Osteocyte (in vitro differentiated cells): ENCODE measurements around the gene SWI5. TPM values are rescaled to one million over a fixed set of nuclear protein-coding genes. Genes with fewer than 3 reads are reported as not detected.

ENCODE experiments used
- DNase-seq: peaks from one replicate; pipeline ENCODE4 v3.0.0; 2021; ENCODE audit warnings: mixed read lengths; ENCODE audit not compliant: unreplicated experiment; ENCODE audit errors: extremely low spot score
- H3K27ac Mint-ChIP-seq: one replicate; pipeline ENCODE4 v1.8.0; 2021; ENCODE audit warnings: mild to moderate bottlenecking, mixed read lengths; ENCODE audit not compliant: unreplicated experiment
- H3K27me3 Mint-ChIP-seq: one replicate; pipeline ENCODE4 v1.8.0; 2021; ENCODE audit warnings: mixed read lengths; ENCODE audit not compliant: unreplicated experiment
- H3K36me3 Mint-ChIP-seq: one replicate; pipeline ENCODE4 v1.8.0; 2021; ENCODE audit warnings: mixed read lengths; ENCODE audit not compliant: unreplicated experiment
- H3K4me1 Mint-ChIP-seq: one replicate; pipeline ENCODE4 v1.8.0; 2021; ENCODE audit warnings: mixed read lengths; ENCODE audit not compliant: unreplicated experiment
- H3K4me3 Mint-ChIP-seq: one replicate; pipeline ENCODE4 v1.8.0; 2021; ENCODE audit warnings: mild to moderate bottlenecking, moderate library complexity, mixed read lengths; ENCODE audit not compliant: unreplicated experiment
- H3K9me3 Mint-ChIP-seq: one replicate; pipeline ENCODE4 v1.8.0; 2021; ENCODE audit warnings: mixed read lengths; ENCODE audit not compliant: unreplicated experiment
- total RNA-seq: library from RNA; stranded (reverse); gene quantifications from 2 replicates; pipeline ENCODE4 v1.2.1, GENCODE V29; 2021
- TF ChIP-seq, protein P1 (sequence below): fragments of 200-600 bp; sonication (generic); IDR thresholded peaks from 2 replicates; pipeline ENCODE4 v1.5.0; 2021; ENCODE audit warnings: antibody characterized with exemption, mild to moderate bottlenecking, moderate library complexity

Gene SWI5
- total RNA-seq, 1 donor from 2014 or later = 24.7 TPM

DNA sequence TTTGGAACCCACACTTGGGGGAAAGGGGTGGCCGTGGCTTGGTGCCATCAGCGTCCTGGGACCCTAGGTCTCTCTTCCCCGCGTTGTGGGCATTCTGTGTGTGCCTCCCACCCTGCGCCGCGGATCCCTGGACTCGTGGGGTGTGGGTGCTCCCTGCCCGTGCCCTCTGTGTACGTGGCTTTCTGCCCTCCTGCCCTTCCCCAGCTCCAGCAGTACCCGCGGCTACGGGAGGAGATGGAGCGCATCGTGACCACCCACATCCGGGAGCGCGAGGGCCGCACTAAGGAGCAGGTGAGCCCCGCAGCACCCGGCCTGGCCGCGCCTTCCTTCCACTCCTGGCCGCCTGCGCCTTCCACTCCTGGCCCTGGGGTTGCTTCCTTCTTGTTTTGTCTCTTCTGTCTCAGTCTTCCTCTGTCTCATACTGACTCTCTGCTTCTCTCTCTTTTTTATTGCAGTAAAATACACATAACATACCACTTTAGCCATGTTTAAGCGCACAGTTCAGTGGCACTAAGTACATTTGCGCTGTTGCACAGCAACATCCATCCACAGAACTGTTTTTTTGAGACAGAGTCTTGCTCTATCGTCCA, 42.2 kb upstream of the SWI5 start:
- DNase-seq = no peak
- no peaks in the 10 kb centered on the region for H3K4me1 Mint-ChIP-seq
- TF ChIP-seq, protein P1, sequence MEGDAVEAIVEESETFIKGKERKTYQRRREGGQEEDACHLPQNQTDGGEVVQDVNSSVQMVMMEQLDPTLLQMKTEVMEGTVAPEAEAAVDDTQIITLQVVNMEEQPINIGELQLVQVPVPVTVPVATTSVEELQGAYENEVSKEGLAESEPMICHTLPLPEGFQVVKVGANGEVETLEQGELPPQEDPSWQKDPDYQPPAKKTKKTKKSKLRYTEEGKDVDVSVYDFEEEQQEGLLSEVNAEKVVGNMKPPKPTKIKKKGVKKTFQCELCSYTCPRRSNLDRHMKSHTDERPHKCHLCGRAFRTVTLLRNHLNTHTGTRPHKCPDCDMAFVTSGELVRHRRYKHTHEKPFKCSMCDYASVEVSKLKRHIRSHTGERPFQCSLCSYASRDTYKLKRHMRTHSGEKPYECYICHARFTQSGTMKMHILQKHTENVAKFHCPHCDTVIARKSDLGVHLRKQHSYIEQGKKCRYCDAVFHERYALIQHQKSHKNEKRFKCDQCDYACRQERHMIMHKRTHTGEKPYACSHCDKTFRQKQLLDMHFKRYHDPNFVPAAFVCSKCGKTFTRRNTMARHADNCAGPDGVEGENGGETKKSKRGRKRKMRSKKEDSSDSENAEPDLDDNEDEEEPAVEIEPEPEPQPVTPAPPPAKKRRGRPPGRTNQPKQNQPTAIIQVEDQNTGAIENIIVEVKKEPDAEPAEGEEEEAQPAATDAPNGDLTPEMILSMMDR = no peak
- H3K4me3 Mint-ChIP-seq = no peak overlapping the region
- no peaks in the 10 kb centered on the region for H3K9me3 Mint-ChIP-seq
- H3K27me3 Mint-ChIP-seq = no peaks in the 10 kb centered on the region
- no peak overlapping the region for H3K27ac Mint-ChIP-seq
- H3K36me3 Mint-ChIP-seq = peaks cover 4% of the 10 kb centered on the region

DNA sequence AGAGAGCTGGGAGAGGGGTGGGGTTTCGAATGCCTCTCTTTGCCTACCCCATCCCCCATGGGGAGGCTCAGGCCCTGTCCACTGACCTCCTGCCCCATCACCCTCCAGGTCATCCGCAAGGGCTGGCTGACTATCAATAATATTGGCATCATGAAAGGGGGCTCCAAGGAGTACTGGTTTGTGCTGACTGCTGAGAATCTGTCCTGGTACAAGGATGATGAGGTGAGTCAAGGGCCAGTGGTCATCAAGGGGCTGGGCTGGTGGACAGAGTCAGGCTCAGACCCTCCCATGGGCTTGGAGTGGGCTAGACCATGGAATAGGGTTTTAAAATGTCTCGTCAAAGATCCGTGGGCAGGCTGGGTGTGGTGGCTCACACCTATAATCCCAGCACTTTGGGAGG, 34.0 kb upstream of the SWI5 start:
- H3K4me3 Mint-ChIP-seq = no peak overlapping the region
- TF ChIP-seq, protein P1 = no peak
- no peaks in the 10 kb centered on the region for H3K27me3 Mint-ChIP-seq
- H3K36me3 Mint-ChIP-seq = no peaks in the 10 kb centered on the region
- no peaks in the 10 kb centered on the region for H3K9me3 Mint-ChIP-seq
- H3K4me1 Mint-ChIP-seq = peaks cover 35% of the 10 kb centered on the region
- peak overlapping the region; percentile 33 for H3K27ac Mint-ChIP-seq
- no peak for DNase-seq

DNA sequence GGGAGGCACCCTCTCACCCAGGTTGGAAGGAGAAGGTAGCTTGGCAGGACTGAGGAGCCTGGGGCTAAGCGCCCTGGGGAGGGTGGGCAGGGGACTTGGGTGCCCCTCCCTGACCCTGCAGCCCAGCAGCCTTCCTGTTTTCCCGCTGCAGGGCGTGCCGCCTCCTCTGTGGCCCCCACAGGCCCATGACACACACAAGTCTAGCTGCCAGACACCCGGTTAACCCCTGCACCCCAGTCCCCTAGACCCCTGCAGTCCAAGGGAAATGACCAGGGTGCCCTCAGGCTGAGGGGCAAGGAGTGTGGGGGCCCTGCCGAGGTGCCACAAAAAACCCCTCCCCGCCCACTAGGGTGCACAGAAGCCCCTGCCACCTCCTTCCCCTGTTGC, 33.3 kb upstream of the SWI5 start:
- Mint-ChIP-seq H3K36me3 (no peaks in the 10 kb centered on the region), H3K4me1 (peaks cover 37% of the 10 kb centered on the region), H3K4me3 (no peak overlapping the region), H3K9me3 (no peaks in the 10 kb centered on the region), H3K27ac (peak overlapping the region; percentile 1), H3K27me3 (no peaks in the 10 kb centered on the region)
- TF ChIP-seq, protein P1 = no peak
- no peak for DNase-seq

DNA sequence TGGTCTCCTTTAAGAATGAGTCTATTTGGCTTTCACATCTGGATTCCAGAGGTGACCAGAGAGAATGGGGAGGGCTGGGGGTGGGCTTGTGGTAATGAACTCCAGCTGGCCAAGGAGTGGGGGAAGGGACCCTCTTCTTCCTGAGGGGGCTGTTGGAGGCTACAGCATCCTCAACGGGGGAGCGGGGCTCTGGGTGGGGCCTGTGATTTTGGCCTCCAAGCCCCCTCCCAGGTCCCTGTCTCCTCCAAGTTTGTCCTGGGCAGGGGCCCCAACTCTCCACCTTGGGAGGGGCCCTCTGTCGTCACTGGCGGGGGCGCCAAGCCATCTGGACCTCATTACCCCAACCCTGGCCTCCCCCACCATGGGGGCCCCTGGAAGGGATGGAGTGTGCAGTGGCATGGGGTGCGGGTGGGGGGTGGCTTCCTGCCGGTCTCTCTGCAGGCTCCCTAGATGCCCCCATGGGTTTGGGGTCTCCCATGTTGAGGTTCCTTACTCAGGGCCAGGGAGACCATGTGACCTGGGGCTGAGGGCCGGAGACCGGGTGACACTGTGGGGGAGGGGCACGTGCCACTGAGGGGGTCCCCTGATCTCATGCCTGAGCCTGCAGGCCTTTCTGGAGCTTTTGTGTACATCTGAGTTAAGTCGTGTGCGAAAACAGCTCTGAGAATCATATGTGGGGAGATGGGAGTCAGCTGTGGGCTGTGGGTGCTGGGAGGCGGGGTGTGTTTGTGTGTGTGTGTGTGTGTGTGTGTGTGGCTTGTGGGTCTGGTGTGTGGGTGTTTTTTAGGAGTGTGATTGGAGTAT, 32.7 kb upstream of the SWI5 start:
- Mint-ChIP-seq H3K36me3 (no peaks in the 10 kb centered on the region), H3K4me1 (peaks cover 38% of the 10 kb centered on the region), H3K27ac (peak overlapping the region; percentile 81), H3K9me3 (no peaks in the 10 kb centered on the region), H3K4me3 (peak overlapping the region; percentile 69), H3K27me3 (no peaks in the 10 kb centered on the region)
- no peak for DNase-seq
- TF ChIP-seq, protein P1 = no peak

DNA sequence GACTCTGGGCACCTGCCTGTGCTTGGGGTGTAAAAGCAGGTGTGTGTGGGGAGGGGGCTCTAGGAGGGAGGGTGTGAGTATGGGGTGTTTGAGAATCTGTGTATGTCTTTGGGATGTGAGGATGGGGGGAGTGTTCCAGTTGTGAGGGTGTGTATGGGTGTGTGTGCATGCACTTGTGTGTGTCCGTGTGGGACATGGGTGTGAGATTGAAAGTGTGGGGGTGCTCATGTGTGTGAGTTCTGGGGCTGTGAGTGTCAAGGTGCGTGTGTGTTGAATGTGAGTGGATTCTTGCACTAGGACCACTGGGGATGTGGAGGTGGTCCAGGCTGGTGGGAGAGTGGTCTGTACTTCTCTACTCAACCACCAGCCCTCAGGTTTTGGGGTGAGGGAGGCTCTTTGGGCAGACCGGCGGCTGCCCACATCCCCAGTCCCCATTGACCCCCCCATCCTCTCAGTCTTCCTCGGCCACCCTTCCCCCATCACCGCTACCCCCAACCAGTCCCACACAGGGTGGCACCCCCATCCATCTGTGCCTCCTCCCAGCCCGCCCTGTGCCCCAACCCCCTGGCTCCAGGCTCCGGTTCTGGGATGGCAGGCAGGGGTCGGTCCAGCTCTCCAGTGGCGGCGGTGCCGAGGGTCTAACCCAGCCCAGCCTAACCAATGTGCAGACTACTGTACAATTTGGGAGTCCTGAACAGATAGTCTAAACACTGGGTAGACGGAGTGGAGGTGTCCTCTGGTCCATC, 31.8 kb upstream of the SWI5 start:
- peak overlapping the region; percentile 69 for H3K4me3 Mint-ChIP-seq
- no peak for DNase-seq

More for the DNA sequence above, 31.8 kb upstream of the SWI5 start:
- H3K27ac Mint-ChIP-seq = peak overlapping the region; percentile 81
- no peaks in the 10 kb centered on the region for H3K9me3 Mint-ChIP-seq
- no peaks in the 10 kb centered on the region for H3K27me3 Mint-ChIP-seq
- peaks cover 38% of the 10 kb centered on the region for H3K4me1 Mint-ChIP-seq
- TF ChIP-seq, protein P1 = no peak
- H3K36me3 Mint-ChIP-seq = no peaks in the 10 kb centered on the region
